Measurements from ENCODE around the gene TNFRSF6B.

The TNFRSF6B gene

DNA sequence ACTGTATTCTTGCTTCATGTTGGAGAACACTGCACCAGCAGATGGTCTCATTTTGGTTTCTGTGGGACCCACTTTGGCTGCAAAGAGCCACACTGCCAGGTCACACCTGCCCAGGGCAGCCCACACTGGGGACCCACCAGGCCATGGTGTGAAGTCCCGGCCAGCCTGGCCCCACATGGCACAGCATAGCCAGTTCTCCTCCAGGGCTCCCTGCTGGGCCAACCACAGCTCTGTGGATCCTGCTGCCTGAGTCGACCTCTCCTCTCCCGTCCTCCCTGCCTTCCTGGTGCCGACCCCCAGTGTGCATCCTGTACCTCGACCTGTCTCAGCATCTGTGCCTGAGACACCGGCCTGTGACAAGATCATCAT lies 8.3 kb downstream of the TNFRSF6B start:
- Histone ChIP-seq H3K27ac (replicated peaks) (no peak overlapping the region), H3K4me3 (replicated peaks; ENCODE audit: insufficient read depth, low read length) (no peak overlapping the region), H3K27me3 (ENCODE audit: insufficient read depth, poor library complexity, severe bottlenecking) (no peaks in the 10 kb centered on the region)
- no peak for DNase-seq (ENCODE audit: low read depth in 1 of 2, low spot score in 1 of 2)
- TF ChIP-seq REST (IDR thresholded peaks at IDR 0.05; ENCODE audit: insufficient replicate concordance, low read depth) = no peak
- no peak for TF ChIP-seq GABPA (IDR thresholded peaks at IDR 0.05; ENCODE audit: low read depth)
- no peak for TF ChIP-seq SPI1 (IDR thresholded peaks at IDR 0.05; ENCODE audit: borderline replicate concordance, low read depth)
- TF ChIP-seq CTCF (IDR thresholded peaks at IDR 0.05; ENCODE audit: insufficient read depth, low read length) = no peak
- no peak for TF ChIP-seq POLR2AphosphoS5 (IDR thresholded peaks at IDR 0.05; ENCODE audit: low read depth)

GRCh38 chr20:63705232-63706026 lies 9.0 kb downstream of the TNFRSF6B start:
- TF ChIP-seq CTCF (IDR thresholded peaks at IDR 0.05; ENCODE audit: insufficient read depth, low read length) (no peak), POLR2AphosphoS5 (IDR thresholded peaks at IDR 0.05; ENCODE audit: low read depth) (no peak), REST (IDR thresholded peaks at IDR 0.05; ENCODE audit: insufficient replicate concordance, low read depth) (no peak)
- H3K27me3 ChIP-seq (ENCODE audit: insufficient read depth, poor library complexity, severe bottlenecking) = no peaks in the 10 kb centered on the region
- DNase-seq (ENCODE audit: low read depth in 1 of 2, low spot score in 1 of 2) = no peak
- H3K4me3 ChIP-seq (replicated peaks; ENCODE audit: insufficient read depth, low read length) = no peak overlapping the region
- no peak overlapping the region for H3K27ac ChIP-seq (replicated peaks)

- TF ChIP-seq SPI1 (IDR thresholded peaks at IDR 0.05; ENCODE audit: borderline replicate concordance, low read depth) (no peak), REST (IDR thresholded peaks at IDR 0.05; ENCODE audit: insufficient replicate concordance, low read depth) (no peak), GABPA (IDR thresholded peaks at IDR 0.05; ENCODE audit: low read depth) (no peak), CTCF (IDR thresholded peaks at IDR 0.05; ENCODE audit: insufficient read depth, low read length) (no peak), POLR2AphosphoS5 (IDR thresholded peaks at IDR 0.05; ENCODE audit: low read depth) (no peak)
Measured at GRCh38 chr20:63706027-63706695, 9.7 kb downstream of the TNFRSF6B start.

More at GRCh38 chr20:63706027-63706695, 9.7 kb downstream of the TNFRSF6B start:
- Histone ChIP-seq H3K4me3 (replicated peaks; ENCODE audit: insufficient read depth, low read length) (peak overlapping the region; percentile 93), H3K27me3 (ENCODE audit: insufficient read depth, poor library complexity, severe bottlenecking) (no peaks in the 10 kb centered on the region), H3K27ac (replicated peaks) (no peak overlapping the region)
- DNase-seq (ENCODE audit: low read depth in 1 of 2, low spot score in 1 of 2) = no peak
